Peyer's patch (tissue), 4 donors: ENCODE results near the gene SEMA5A.

Experiments
- POLR2A ChIP-seq, 2 donors: fragments of 450-650 bp; IDR thresholded peaks; one replicate each; pipeline ENCODE4 v1.5.1; 2017; ENCODE audit warnings: antibody characterized with exemption in 2 of 2, mild to moderate bottlenecking in 2 of 2, moderate library complexity in 2 of 2
- TF ChIP-seq, protein P1 (sequence below), 6 experiments: fragments of 450-650 bp in 4 of 6; fragments of 200-600 bp in 2 of 6; sonication (generic) in 1 of 6; IDR thresholded peaks; one replicate each; pipeline ENCODE4 v1.5.1; 2017 to 2019; ENCODE audit warnings: antibody characterized with exemption in 6 of 6, mild to moderate bottlenecking in 3 of 6, moderate library complexity in 1 of 6

DNA sequence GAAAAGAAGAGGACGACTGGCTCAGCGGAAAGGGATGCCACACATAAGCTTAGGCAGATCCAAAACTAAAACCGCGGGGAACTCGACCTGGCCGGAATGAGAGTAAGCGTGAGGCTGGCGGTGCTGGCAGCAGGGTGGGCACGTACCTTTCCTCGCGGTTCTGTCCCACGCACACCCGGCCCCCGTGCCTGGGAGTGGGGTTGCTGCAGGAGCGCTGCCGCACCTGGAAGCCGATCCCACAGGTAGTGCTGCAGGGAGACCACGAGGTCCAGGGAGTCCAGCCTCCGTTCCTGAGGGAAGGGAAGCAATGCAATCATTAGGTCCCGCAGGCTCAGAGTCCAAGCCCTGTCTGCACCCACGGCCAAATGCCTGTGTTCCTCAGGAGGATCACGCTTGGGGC lies 427.0 kb downstream of the SEMA5A start:
- TF ChIP-seq, protein P1, sequence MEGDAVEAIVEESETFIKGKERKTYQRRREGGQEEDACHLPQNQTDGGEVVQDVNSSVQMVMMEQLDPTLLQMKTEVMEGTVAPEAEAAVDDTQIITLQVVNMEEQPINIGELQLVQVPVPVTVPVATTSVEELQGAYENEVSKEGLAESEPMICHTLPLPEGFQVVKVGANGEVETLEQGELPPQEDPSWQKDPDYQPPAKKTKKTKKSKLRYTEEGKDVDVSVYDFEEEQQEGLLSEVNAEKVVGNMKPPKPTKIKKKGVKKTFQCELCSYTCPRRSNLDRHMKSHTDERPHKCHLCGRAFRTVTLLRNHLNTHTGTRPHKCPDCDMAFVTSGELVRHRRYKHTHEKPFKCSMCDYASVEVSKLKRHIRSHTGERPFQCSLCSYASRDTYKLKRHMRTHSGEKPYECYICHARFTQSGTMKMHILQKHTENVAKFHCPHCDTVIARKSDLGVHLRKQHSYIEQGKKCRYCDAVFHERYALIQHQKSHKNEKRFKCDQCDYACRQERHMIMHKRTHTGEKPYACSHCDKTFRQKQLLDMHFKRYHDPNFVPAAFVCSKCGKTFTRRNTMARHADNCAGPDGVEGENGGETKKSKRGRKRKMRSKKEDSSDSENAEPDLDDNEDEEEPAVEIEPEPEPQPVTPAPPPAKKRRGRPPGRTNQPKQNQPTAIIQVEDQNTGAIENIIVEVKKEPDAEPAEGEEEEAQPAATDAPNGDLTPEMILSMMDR (IDR thresholded peaks at IDR 0.05) = no peak
- no peak for TF ChIP-seq POLR2A (IDR thresholded peaks at IDR 0.05)
